Bronchial epithelial cell (primary cell): ENCODE measurements around the gene TMEM179. TPM values are rescaled to one million over a fixed set of nuclear protein-coding genes. Genes with fewer than 3 reads are reported as not detected.
"Not testable (repeated sequence)": the region's sequence is repeated elsewhere in the genome, so short reads cannot be mapped to it uniquely, and the experiment has no call there.

ENCODE experiments used
- DNase-seq: peaks from one replicate; pipeline ENCODE4 v3.0.0-alpha.2; 2010; ENCODE audit warnings: low read depth
- FAIRE-seq: peaks from 2 replicates; lab custom pipeline; 2011; peaks lifted over from hg19 to GRCh38; lab: Jason Lieb, UNC
- H3K27me3 ChIP-seq: 2 replicates; pipeline ENCODE4 v1.5.1; 2011; ENCODE audit warnings: low read length; ENCODE audit not compliant: control insufficient read depth, insufficient read depth
- H3K36me3 ChIP-seq: 2 replicates; pipeline ENCODE4 v1.5.1; 2011; ENCODE audit warnings: low read length; ENCODE audit not compliant: control insufficient read depth, insufficient read depth
- H3K4me3 ChIP-seq: 2 replicates; pipeline ENCODE4 v1.5.1; 2011; ENCODE audit warnings: mild to moderate bottlenecking, low read depth, low read length, control low read depth
- CTCF ChIP-seq: IDR thresholded peaks from 2 replicates; pipeline ENCODE4 v1.5.1; 2011; ENCODE audit warnings: mild to moderate bottlenecking, moderate library complexity, low read length, control low read depth, inconsistent platforms; ENCODE audit not compliant: insufficient read depth, severe bottlenecking
- total RNA-seq: library from RNA; depleted of rRNA; stranded (reverse); fragments of >200 nt; gene quantifications from 2 replicates; pipeline ENCODE4 v1.2.1, GENCODE V29; 2014

The TMEM179 gene
- total RNA-seq, 1 donor from 2014 or later = not detected

DNA sequence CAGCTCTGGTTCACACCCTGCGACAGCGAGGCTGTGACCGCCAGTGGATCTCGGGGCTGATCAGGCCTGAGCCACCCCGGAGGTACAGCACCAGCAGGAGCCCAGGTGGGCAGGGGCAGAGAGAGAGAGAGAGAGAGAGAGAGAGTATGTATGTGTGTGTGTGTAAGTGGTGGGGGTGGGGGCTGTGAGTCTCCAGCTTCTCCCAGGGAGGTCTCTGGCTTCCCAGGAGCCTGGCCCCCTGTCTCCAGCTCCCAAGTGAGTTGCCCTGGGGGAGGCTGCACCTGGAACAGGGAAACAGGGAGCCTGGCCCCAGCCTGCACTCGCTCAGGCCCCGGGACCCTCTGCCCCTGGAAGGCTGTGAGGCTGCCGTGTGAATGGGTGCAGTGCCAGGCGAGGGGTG, 23.1 kb downstream of the TMEM179 start:
- DNase-seq (no peak), FAIRE-seq (no peak)
- no peaks in the 10 kb centered on the region for H3K36me3 ChIP-seq
- H3K27me3 ChIP-seq = peaks cover 3% of the 10 kb centered on the region
- no peak for TF ChIP-seq CTCF
- H3K4me3 ChIP-seq = no peak overlapping the region

- no peak for TF ChIP-seq CTCF
- Histone ChIP-seq H3K27me3 (peaks cover 3% of the 10 kb centered on the region), H3K4me3 (no peak overlapping the region), H3K36me3 (no peaks in the 10 kb centered on the region)
- peak; percentile 2 for DNase-seq
- FAIRE-seq = no peak
Measured at GRCh38 chr14:104580961-104581360, 23.6 kb downstream of the TMEM179 start.

DNA sequence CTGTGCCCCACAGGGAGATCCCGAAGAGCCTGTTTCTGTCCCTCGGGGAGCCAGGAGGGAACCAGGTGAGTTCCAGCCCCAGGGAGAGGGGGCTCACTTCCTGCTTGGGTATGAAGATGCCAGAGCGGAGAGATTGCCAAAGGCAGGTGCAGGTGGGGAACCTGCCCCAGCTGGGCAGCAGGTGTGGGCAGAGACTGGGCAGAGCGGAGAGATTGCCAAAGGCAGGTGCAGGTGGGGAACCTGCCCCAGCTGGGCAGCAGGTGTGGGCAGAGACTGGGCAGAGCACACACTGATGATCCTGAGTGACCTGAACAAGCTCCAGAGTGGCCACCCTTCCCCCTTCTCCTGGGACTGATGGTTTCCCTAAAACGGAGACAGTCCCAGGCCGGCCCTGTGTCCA, 24.6 kb downstream of the TMEM179 start:
- not testable (repeated sequence) for H3K36me3 ChIP-seq, DNase-seq, FAIRE-seq, H3K4me3 ChIP-seq, H3K27me3 ChIP-seq

DNA sequence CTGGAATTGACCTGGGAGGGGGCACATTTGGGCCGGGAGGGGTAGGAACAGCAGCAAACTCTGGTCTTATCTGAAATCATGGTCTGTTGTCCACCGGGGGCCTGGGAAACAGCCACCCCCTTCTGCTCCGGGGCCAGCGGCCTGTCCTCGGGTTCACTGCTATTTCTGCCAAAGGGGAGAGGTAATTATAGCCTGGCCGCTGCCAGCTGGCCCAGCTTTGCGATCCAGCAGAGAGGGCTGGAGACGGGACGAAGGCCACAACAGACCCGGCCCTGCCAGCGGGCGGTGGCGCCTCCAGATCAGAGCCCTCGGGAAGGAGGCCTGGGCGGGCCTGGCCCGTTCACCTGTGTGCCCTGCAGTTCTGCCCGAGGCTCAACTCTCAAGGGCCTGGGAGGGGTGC, 25.1 kb downstream of the TMEM179 start, which contains the start of gene C14orf180:
TSS of gene C14orf180 (plus strand) at position 258 of the 400 bp plus-strand sequence. CDS start 6,667 bp downstream, outside the sequence.
- H3K27me3 ChIP-seq = peaks cover 3% of the 10 kb centered on the region
- FAIRE-seq = no peak

DNA sequence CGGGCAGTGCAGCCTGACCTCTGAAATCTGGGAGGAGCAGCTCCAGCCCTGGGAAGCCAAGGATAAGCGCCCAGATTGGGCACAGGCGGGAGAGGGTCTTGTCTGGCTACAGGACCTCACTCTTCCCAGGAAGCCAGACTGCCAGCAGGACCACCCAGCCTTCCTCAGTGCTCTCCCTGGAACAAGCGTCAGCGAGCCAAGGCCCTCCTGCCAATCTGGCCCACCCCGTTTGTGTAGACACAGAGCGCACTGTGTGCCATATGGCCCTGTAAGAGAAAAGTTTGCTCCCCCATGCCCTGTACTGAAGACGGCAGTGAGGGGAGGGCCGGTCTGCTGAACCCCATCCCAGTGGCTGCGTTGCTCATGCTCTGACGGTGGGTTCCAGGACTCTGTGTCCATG, 26.3 kb downstream of the TMEM179 start:
- Histone ChIP-seq H3K36me3 (no peaks in the 10 kb centered on the region), H3K27me3 (peaks cover 3% of the 10 kb centered on the region), H3K4me3 (no peak overlapping the region)
- no peak for DNase-seq
- no peak for FAIRE-seq
- no peak for TF ChIP-seq CTCF

More for the DNA sequence above, 25.1 kb downstream of the TMEM179 start, which contains the start of gene C14orf180:
- no peak for TF ChIP-seq CTCF
- Histone ChIP-seq H3K36me3 (no peaks in the 10 kb centered on the region), H3K4me3 (no peak within 1 kb of the TSS)
- no peak for DNase-seq

DNA sequence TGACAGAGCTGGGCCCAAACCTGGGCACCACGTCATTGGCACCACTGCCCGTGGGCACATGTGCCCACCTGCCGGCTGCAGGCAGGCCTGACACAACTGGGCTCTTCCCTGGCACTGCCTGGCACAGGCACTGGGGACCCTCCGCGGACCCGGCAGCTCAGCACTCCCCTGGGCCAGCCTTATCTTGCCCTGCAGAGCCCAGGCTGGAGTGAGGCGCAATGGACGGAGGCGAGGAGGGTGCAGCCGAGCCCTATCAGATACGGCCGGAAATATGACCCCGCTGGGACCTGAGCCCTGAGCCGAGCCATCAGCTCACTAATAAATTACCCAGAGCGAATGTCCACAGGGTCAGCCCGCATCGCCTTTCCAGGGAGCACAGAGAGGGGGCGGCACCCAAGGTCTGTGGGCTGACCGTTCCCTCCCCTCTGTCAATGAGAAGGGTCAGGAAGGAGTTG, 26.7 kb downstream of the TMEM179 start:
- DNase-seq (no peak), FAIRE-seq (no peak)
- Histone ChIP-seq H3K27me3 (peaks cover 3% of the 10 kb centered on the region), H3K36me3 (no peaks in the 10 kb centered on the region), H3K4me3 (no peak overlapping the region)
- no peak for TF ChIP-seq CTCF
